HG03280 (cell line): ENCODE measurements around the gene ERC2.

Experiments used
- ATAC-seq: cut with Tn5 transposase; IDR thresholded peaks from one replicate; pipeline ENCODE4 v1.9.1; 2021; ENCODE audit warnings: mild to moderate bottlenecking, moderate library complexity; ENCODE audit not compliant: unreplicated experiment

The ERC2 gene

DNA sequence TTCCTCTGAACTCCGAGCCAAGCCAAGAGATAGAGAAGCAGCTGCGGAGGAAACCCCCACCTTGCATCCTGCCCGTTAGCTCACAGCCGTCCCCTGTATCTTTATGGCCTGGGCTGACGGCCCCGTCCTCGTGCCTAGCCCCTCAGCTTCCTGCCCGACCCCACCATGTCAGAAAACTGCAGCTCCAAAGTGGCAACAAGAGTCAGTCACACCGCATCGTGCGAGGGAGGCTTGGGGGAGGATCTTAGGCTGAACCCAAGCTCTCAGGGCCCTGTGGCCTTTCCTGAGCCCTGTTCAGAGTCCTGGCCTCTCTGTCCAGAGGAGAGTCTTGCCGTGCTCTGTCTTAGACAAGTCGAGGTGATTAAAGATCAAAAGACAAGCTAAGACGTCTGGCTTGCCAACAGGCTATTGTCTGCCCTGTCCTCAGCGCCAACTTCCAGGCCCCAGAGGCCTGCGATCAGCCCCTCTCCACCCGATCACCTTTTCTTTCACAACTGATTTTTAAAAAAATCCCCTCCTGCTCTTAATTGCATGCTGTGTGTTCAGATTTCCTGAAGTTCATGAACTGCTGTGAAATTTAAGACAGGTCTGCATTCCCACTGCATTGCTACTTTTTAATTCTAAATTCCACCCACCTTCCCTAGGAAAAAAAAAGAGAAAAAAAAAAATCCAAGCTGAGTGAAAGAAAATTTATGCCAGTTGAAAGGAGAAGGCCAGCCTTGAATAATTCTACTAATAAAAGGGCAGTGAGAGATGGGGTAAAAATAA is 891.5 kb downstream of the ERC2 start:
- ATAC-seq = no peak

DNA sequence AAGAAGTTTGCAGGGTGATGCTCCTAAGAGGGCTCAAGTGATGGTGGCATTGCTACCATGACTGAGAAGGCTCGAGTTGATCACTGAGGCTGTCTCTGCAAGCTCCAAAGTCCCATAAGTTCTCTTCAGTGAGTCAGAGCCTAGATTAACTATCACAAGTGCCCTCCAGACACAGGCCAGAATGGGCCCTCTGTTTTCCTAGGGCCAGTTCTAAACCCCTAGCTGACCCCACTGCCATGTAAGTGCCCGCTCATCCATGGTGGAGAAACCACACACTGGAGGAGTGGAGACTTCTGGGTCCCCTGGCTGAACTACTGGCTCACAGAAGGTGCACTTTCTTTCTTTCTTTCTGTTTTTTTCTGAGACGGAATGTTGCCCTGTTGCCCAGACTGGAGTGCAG is 893.6 kb downstream of the ERC2 start:
- ATAC-seq = no peak

DNA sequence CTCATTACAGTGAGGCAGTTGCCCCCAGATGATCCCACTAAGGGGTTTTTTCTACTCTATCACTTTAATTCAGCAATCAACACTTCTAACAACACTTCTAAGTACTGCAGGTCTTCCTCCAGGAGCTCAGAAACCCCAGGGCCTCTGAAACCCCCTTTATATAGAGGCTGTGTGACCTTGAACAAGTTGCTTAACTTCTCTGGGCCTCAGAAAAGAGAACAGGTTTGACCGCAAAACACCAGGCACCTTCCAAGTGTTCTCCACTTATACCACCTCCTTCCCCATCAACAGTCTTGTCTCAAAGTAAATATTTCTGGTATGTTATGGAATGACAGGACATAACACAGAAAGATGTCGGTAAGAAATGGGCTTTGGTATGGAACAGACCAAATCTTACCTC is 895.5 kb downstream of the ERC2 start:
- no peak for ATAC-seq

DNA sequence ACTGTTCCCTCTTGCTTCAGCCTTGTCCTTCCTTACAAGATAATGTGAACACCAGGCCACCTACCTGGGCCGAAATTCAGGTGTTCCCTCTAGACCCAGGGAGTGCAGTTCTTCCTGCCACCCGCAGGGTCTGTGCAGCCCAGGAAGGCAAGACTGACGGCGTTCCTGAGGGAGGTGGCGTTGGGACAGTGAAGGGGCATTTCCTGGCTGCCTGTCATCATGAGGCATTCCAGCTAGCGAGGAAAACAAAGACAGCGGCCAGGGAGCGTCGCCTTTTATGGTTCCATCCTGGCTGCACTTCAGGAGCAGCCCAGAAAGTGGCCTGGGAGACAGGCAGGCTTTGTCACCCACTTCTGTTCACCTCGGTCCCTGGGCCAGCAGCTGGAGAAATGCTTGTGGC is 896.4 kb downstream of the ERC2 start:
- no peak for ATAC-seq

DNA sequence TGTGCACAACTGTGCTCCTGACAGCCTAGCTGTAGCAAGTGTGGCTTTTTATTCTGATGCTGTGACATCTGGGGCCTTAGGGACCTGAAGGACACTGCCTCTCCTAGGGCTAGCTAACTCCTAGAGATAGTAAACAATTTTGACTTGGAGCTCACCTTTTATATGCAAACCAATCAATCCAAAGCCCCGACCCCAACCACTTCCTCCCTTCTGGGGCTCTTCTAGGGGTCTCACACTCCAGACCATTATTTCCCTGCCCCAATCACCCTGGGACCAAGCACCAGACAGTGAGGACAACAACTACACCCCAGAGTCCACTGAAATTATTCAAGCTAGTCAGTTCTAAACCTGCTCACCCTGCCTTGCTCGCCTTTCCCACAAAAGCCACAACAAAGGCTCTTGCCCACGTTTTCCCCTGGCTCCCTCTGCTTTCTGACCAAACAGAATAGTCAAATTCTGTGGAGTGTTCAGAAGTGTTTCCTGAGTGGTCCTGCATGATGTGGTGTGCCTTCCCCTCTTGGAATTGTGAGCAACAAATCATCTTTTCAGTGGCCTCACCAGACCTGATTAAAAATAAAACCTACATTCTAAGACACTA is 897.0 kb downstream of the ERC2 start:
- no peak for ATAC-seq

DNA sequence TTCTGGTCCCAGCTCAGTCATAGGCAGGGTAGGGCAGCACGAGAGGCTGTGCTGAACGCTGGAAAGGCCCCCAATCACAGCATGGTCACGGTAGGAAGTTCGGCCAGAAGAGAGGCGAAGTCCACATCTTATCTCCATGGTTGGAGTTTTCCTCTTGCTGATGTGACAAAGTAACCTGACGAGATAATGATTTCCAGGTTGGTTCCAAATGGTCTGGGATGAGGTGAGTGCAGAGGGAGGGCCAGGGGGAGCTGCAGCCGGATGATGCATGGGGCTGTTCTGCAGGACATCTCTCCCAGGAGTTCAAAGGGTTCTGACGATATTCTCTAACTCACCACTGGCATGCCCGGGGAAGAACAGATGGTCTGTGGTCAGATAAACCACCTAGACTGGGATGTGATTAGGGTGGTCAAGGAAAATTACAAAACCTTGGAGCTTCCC is 898.0 kb downstream of the ERC2 start:
- ATAC-seq = no peak

DNA sequence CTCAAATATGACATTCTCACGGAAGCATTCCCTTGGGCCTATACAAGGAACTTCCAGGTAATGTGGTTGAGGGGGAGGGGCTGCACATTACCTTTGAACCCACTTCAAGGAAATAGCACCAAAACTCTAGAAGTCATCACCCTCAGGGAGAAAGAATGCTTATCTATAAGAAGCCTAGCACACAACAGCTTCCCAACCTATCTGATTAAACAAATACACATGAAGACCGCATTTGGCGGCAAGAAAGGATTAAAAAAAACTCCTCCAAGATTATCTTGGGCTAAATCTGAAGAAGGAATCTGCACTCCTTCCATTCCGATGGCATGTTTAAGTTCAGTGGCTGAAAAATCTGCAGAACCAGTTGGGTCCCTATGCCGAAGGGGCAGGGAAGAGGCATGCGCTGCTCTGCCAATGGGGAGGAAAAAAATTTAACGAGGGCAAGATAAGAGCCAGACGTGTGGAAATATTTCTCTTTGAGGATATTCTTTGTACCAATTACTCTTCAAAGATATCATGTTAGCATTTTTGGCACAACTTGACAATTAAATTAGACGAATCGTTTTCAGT is 899.2 kb downstream of the ERC2 start:
- ATAC-seq = no peak

DNA sequence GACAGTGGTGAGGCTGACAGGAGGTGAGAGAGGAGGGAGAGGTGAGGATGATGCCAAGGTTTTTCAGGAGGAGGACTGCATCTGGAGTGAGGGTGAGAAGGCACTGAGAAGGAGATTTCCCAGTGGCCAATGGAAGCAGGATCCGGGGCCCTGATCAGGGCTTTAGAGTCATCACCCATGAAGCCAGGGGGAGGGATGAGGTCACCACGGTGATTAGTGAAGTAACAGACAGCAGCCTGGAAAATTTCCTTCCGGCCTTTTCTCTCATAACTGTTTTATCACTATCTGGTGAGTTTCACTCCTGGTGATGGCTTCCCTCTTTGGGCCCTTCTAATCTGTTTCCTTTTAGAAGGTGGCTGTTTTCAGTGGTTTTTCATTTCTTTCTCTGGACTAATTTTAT is 900.7 kb downstream of the ERC2 start:
- ATAC-seq = no peak

DNA sequence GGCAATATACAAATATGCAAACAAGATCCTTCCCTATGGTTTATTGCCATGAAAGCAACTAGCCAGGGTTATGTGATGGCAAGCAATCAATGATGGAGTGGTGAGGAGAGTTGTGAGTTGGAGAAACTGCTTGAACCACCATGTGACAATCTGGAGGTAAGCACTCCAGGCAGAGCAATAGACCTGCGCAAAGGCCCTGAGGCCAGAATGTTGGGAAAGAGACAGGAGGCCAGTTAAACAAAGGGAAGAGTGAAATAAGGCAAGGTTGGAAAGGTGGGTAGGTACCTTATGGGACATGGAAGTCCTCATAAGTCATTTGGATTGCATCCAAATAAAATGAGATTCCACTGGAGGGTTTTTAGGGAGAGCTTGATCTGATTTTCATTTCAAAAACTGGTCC is 901.1 kb downstream of the ERC2 start:
- no peak for ATAC-seq

DNA sequence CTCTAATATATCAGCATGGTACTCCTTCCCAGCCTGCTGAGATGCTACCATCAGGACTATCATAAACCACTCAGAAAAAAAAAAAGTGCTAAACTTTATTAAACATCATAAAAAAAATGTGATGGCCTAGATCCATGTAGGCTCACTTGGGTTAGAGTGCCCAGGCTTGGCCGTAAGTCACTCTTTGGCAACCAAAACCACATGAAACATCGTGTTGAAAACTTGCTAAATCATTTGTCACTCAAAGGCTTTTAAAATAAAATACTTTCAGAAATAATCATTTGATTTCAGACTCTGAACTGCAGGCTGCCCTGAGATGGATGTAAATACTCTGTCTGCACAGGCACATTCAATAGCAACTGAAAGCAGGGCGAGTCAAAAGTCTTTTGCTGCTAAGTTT is 902.7 kb downstream of the ERC2 start:
- no peak for ATAC-seq

DNA sequence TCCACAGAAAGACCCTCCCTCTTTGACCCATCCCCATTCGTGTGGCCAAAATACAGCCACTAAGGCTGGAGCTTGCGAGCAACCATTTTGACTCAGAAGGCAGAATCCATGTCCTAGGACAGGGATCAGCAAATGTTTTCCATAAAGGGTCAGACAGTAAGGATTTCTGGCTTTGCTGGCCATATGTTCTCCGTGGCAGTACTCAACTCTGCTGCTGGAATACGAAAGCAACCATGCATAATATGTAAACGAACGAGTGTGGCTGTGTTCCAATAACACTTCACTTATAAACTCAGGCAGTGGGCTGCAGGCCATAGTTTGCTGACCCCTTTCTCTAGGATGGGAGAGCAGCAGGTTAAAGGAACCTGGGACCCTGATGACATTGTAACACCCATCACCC is 903.5 kb downstream of the ERC2 start:
- no peak for ATAC-seq

DNA sequence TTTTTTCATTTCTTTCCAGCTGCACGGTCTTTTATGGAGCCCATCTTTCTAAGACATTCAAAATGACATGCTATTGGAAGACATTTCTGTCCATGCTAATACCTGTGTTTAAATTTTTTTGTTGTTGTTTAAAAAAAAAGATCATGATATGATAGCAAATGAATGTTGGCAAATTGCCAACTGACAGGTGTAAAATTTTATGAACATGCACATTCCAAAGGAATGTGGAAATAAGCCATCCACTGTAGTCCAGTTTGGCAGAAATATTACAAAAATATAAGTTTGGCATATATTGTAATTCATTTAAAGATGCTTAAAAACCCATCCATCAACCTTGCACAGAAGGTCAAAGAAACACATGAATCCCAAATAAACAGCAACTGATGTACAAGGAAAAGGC is 905.6 kb downstream of the ERC2 start:
- ATAC-seq = no peak

DNA sequence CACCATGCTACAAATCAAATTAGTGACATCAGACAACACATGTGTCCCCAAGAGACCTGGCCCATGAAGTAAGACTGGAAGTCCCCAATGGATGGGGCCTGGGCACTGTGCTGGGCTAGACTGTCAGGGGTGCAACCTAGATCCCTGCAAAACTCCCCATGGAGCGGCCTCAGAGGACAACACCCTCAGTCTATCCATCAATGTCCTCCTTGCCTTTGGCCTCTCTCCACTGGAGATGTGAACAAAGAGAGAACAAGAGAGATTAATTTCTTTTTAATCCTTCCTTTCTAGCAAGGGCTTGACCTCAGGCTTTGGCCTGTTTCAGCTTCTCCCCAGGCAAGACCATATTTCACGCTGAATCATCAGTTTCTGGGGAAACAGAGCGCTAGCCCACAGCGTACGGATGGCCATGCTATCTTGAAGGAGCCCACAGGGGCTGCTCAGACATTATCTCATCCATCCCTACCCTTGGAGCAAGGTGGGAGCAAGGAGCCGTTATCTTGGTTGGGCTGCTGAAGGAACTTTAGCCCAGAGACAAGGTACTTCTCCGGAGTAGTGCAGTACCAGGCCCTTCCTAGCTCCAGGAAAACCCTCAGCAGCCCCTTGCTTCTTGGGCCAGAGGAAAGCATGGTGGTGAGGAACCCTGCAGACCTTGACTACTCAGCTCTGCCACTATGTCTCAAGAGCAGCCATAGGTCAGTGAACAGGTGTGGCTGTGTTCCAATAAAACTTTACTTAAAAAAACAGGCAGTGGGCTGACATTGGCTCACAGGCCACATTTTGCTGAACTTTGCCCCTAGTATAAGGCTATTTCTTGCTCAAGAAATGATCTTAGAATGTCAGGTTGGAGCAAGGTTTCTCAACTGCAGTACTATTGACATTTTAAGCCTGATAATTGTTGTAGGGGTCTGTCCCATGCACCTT is 908.5 kb downstream of the ERC2 start:
- no peak for ATAC-seq

DNA sequence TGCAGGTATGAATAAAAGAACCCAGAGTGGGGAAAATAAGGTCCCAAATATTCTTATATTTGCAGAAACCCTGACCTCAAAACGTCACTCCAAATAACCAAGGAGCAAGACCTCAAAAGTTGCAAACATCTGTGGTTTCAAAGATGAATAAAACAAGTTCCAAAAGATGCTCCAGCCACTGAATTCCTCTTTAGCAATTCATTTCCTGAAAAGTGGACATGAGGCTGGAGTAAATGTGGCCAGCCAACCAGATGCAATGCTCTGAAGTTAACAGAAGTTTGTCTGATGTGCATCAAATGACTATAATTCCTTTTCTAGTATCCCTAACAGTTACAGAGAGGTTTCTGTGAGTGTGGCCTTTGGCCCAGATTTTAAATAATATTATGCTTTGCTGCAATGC is 910.0 kb downstream of the ERC2 start:
- ATAC-seq = no peak

DNA sequence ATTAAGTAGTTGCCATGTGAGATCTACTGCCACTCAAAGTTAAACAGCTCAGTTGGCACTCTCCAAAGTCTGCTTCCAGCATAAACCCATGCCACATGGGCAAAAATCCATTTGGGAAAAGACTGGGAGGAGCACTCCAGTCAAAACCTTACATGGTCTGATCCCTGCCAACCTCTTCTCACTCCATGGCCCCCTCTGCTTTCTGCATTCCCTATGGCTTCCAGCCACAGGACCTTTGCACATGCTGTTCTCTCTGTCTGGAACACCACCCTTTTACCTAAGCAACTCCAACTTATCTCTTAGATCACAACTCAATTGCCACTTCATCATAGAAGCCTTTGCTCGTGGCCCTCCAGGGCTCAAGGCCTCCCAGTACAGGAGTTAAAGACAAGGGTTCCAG is 910.7 kb downstream of the ERC2 start:
- ATAC-seq = no peak

DNA sequence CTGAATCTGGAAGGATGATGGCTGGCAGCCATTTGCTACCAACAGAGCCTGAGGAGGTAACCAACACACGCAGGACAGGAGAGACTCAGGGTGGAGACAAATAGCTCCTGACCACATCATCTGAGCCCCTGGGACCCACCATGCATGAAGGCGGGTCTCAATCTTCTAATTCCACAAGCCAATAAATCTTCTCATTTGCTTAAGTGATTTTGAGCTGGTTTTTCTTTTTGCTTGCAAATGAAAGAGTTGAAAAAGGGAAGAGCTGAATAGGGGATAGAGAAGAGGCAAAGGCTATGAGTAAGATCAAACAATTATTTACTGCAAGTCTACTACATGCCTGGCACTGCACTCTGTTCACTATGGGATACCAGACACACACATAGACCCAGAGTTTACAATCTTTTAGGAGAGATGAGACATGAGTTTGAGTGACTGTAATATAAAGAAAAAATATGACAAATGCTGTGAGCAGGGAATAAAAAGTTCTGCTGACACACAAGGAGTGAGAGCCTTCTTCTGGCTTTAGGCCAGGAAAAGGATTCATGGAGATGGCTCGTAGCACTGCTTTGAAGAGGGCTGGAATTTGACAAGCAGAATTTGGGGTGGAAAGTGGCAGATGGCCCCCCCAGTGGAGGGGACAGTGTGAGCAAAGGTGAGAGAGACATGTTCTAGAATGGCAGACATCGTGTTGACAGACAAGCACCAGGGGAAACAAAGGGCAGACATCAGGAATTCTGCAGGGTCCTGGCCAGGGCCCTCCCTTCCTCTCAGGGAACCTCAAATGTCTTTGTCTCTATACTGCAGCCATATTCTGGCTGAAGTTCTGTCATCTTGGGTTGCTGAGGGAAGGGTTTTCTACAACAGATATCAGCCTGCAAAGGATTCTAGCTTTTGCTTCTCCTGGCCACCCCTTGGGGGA is 911.4 kb downstream of the ERC2 start:
- ATAC-seq = no peak

DNA sequence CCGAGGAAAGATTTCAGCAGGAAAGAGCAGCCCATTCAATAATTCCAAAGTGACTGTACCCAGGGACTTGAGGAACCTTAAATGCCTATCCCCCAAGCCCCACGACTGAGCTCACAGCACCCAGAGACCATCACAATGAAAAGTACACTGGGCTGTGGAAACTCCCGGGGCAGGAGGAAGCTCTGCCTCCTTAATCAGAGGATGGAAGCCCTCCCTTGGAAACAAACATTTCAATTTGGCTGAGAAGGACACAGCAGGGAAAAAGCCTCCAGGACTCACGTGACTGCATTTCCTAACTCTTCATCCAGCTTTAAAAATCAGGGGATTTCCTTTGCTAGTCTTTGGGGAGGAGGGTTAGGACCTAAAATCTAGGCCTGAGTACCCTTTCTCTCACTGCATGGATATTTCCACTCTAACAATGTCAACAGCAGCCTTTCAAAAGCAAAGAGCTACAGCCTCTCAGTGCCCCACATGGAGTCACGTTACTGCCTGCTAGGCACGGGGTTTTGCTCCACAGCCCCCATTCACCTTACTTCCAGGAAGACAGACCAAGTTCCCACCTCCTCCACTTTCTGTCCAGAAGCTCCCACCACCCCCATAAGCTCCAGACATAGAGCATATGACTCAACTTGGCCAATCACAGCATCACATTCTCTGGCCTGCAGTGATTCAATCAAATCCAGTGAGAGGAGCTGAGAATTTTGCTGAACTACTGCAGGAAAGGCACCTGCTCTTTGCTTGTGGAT is 912.2 kb downstream of the ERC2 start:
- ATAC-seq = no peak

DNA sequence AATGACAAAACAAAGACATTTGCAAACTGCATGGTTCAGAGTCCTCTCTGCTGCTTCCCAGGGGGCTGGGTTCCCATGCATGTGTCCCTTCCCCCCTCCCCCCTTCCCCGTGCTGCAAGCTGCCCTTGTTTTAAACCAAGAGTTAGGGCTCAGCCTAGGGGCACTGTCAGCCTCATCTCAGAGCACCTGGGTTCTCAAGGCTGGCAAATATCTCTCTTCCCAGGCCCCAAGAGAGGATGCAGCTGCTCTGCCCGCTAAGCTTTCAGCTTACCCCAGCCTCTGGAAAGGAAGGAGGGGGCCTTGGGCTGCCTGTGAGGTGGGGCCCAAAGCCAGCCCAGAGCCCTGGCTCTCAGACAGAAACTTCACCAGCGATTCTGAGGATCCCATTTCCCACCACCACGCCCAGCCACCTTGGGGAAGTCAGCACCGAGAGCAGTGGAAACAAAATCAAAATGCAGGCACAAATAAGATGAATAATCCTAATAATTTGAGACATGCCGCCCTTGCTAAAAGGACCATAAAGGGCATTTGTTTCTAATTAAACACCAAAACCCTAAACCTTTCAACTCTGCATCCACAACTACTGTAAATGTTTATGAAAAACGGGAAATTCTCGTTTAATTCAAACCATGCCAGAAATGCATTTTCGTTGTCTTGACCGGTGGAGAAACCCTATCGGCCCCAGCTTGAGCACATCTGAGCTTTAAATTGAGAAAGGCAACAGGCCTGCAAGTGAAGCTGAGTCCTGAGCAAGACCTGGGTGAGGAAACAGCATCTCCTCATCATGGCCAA is 913.4 kb downstream of the ERC2 start:
- no peak for ATAC-seq

DNA sequence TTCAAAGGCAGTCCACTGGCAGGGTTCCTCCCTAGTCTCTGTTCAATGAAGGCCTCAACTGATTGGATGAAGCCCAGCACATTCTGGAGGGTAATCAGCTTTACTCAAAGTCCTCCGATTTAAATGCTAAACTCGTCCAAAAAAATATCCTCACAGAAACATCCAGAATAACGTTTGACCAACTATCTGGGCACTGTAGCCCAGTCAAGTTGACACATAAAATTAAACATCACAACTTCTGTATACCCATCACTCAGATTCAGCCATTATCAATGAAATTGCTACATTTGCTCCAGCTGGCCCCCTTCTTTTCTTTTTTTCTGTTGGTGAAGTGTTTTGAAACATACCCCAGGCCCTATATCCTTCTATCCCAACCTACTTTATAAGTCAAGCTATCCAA is 916.6 kb downstream of the ERC2 start:
- no peak for ATAC-seq
